ENCODE data around the gene PRR20G. TPM values are rescaled to one million over a fixed set of nuclear protein-coding genes. Genes with fewer than 3 reads are reported as not detected.
A peak's percentile ranks its signal among the peaks of the same experiment; 100 is the strongest.
"Not testable (repeated sequence)": the region's sequence is repeated elsewhere in the genome, so short reads cannot be mapped to it uniquely, and the experiment has no call there.

PRR20G gene
- not detected in 2 replicates for total RNA-seq (2014; rRNA removed; shearing (Covaris generic); ENCODE audit: low replicate concordance)

DNA sequence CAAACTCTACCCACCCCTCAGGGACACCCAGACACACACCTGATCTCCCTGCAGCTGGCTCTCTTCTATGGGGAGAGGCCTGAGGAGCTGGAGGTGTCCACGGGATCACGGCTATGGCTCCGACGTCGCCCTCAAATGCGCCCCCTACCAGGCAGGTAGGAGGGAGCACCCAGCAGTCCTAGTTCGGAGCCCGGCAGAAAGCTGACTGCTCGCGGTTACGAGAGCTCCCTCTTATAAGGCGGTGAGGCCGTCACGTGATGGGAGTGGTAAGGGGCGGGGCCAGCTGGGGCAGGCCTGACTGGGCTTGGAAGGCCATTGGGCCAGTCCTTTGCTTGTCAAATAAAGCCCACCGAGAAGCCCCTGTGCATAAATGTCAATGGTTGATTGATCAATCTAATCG is at the start of gene PRR20G:
PRR20G (minus strand) TSS at position 207 of the 400 bp plus-strand sequence. CDS start 681 bp downstream, outside the sequence.
- H3K27me3 ChIP-seq: no peaks in the 10 kb centered on the region
- no peak within 1 kb of the TSS for H3K4me3 ChIP-seq
- DNase-seq: no peak
- H3K9me3 ChIP-seq: no peaks in the 10 kb centered on the region
- no peaks in the 10 kb centered on the region for H3K36me3 ChIP-seq

DNA sequence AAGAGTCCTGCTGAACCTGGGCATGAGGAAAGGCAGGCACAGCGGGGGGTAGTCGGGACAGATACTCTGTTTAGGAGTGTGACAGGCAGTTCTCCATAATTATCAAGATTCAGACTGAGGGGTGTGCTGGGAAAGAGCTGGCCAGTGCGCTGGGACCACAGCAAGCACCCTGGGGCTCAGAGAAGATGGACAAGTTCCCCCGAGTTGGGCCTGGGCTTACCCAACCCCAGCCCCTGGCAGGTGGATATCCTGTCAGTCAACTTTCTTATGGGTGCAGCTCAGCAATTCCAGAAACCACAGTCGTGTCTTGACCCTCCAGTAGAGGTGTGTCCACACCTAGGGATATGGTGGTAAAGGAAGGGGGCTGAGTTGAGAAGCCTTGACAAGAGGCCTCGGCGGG is 49.2 kb upstream of the PRR20G start:
- Histone ChIP-seq H3K9me3 (peaks cover 11% of the 10 kb centered on the region), H3K27me3 (no peaks in the 10 kb centered on the region), H3K4me3 (no peak overlapping the region), H3K36me3 (no peaks in the 10 kb centered on the region)
- no peak for DNase-seq

DNA sequence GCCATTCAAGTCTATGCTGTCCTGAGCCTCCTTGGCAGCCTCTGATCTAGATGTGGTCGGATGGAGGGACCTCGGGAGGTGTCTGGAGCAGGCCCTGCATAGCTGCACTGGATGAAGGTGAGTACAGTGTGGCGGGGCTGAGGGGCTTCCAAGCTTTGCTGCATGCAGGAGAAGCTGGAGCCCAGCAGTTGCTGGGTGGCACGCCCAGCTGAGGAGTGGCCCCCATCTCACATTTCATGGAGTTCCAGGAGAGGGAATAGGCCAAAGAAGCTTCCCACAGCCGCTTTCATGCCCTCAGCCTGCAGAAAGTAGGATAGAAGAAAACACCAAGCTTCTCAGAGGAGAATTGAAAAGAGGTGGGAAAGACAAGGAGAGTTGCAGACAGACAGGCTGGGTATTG is 48.3 kb upstream of the PRR20G start:
- Histone ChIP-seq H3K36me3 (no peaks in the 10 kb centered on the region), H3K27me3 (no peaks in the 10 kb centered on the region), H3K4me3 (no peak overlapping the region), H3K9me3 (peaks cover 11% of the 10 kb centered on the region)
- DNase-seq: no peak

DNA sequence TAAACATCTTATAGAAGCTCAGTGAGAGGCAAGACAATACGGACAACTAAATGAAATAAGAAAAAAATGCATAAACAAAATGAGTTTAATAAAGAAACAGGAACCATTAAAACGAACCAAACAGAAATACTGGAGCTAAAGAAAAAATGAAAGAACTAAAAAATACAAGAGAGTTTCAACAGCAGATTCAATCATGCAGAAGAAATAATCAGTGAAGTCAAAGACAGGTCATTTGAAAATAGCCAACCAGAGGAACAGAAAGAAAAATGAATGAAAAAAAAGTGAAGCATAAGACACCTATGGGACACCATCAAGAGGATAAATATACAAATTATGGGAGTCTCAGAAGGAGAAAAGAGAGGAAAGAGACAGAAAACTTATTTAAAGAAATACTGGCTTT is 42.5 kb upstream of the PRR20G start:
- no peak overlapping the region for H3K4me3 ChIP-seq
- peaks cover 17% of the 10 kb centered on the region for H3K9me3 ChIP-seq
- no peak for DNase-seq
- no peaks in the 10 kb centered on the region for H3K36me3 ChIP-seq
- H3K27me3 ChIP-seq: no peaks in the 10 kb centered on the region; the same call in 1 of the 2 replicates

DNA sequence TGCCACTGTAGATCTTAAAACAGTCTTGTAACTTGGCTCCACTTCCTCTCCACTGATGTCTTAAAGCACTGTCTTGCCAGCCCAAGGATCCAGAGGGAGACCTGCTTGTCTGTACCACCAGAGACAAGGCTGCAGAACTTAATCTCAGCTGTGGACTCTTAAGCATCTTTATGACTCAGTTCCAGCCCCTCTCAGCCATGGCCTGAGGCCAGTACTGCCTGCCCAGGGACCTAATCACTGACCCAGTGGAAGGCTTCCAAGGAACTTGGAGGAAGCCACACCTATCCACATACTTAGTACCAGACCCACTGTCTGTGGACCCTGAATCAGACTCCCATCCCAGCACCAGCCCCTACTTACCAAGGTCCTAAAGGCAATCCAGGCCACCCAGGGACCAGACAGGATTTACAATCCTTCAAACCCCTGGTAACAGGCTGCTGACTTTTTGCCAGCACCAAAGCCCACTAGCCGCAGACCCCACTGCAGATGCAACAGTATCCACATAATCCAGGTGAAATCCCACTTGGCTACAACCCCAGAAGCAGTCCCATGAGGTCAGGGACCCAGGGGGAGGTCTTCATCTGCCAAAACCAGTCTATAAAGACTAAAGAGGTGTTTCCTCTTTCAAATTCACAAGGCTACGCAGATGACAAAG is 41.9 kb upstream of the PRR20G start:
- H3K9me3 ChIP-seq: peaks cover 17% of the 10 kb centered on the region
- no peaks in the 10 kb centered on the region for H3K36me3 ChIP-seq
- no peaks in the 10 kb centered on the region; the same call in 1 of the 2 replicates for H3K27me3 ChIP-seq
- peak; percentile 13 for DNase-seq
- H3K4me3 ChIP-seq: no peak overlapping the region

DNA sequence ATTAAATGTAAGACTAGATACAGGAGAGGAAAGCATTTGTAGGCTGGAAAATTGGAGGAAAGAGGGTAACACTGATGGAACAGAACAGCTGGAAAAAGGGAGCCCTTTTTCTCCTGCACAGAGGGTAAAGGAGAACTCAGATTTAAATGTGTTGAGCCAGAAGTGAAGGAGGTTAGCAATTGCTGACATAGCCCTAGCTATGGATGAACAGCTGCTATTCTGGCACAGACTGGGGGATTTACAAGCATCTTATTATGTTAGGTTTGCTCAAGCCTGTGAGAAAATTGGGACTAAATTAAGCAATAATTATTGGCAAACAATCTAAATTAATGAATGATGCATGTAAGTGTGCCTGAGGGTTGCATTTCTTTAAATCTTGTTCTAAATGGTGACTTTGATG is 40.6 kb upstream of the PRR20G start:
- Histone ChIP-seq H3K36me3 (no peaks in the 10 kb centered on the region), H3K4me3 (no peak overlapping the region), H3K9me3 (peaks cover 8% of the 10 kb centered on the region; the same call in 1 of the 2 replicates), H3K27me3 (no peaks in the 10 kb centered on the region; the same call in 1 of the 2 replicates)
- DNase-seq: no peak

DNA sequence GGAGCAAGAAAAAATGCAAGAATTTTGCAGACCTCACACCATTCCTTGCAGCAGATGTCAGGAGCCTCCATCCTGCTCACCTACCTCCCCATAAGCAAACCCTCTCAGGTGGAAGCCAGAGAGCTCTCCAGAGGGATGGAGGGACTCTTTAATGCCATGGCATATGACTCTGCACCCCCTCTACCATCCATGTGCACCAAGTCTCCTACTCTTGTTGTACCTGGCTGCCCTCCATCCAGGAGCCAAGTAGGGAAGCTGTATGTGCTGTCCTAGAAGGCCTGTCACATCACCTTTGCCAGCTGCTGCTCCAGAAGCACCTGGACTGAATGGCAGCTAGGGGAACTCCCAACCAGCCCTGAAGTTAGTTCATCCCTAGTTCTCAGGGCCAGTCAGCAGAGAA is 38.5 kb upstream of the PRR20G start:
- Histone ChIP-seq H3K27me3 (no peaks in the 10 kb centered on the region; the same call in 1 of the 2 replicates), H3K36me3 (no peaks in the 10 kb centered on the region), H3K9me3 (peaks cover 6% of the 10 kb centered on the region; the same call in 1 of the 2 replicates), H3K4me3 (no peak overlapping the region)
- no peak for DNase-seq

DNA sequence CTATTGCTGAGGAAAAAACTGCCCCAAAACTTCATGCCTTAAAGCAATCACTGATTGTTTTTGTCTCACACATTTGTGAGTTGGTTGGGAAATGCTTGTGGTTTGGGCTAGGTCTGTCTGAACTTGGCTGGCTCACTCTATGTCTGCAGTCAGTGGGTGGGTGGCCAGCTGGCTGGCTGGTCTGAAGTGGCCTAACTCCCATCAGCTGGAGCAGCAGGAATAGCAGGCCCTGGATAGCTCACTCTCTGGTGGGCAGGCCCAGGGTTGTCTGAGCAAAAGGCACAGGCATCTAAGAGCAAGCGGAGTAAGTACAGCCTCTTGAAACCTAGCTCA is 37.7 kb upstream of the PRR20G start:
- Histone ChIP-seq H3K9me3 (peaks cover 2% of the 10 kb centered on the region; the same call in 1 of the 2 replicates), H3K4me3 (no peak overlapping the region), H3K36me3 (no peaks in the 10 kb centered on the region), H3K27me3 (no peaks in the 10 kb centered on the region; the same call in 1 of the 2 replicates)
- peak; percentile 17 for DNase-seq

DNA sequence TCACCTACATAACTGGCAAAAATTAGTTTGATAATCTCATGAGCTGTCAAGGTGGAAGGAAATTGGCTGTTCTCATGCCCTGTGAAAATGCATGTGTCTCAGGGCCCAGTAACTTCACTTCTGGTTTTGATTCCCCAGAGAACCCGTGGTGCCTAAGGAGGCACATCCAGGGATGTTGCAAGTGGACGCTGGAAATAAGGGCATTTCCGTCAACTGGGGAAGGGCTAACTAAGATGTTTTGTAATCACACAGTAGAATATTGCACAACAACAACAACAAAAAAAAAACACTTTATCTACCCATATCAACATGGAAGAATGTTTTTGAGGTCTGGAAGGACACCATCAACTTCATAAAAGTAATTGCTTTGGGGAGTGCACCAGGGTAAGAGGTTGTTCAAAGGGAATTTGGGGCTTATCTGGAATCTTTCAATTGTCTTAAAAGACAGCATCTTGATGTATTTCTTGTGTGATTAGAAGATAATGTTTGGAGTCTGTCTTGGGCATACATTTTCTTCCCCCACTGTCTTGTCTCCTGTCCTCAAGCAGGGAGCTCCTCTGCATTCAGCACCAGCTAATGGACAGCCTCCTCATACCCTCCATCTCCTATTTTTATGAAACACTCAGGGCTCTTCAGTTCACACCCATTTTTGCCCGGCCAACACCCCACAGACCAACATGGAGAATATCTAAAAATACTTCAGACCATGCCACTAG is 37.2 kb upstream of the PRR20G start:
- Histone ChIP-seq H3K9me3 (no peaks in the 10 kb centered on the region), H3K36me3 (no peaks in the 10 kb centered on the region), H3K4me3 (no peak overlapping the region), H3K27me3 (no peaks in the 10 kb centered on the region; the same call in 1 of the 2 replicates)
- DNase-seq: no peak

DNA sequence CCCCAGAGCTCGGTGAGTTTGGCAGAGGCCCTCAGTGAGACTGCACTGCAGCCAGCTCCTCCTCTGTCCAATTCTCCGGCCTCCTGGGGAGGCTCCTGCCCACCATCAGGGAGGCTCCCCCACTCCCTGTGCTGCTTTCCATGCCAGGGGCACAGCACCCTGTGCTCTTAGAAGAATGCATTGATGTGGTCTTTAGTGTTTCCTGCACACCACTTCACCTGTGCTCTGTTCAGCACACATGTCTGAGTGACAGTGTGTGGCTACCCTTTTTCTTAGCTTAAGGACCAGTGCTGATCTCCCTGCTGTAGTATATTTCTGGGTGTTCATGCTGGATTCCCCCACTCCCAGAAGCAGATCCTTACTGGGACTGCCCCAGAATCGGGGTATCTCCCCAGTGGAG is 36.2 kb upstream of the PRR20G start:
- H3K27me3 ChIP-seq: no peaks in the 10 kb centered on the region; the same call in 1 of the 2 replicates
- DNase-seq: no peak
- no peaks in the 10 kb centered on the region for H3K9me3 ChIP-seq
- no peaks in the 10 kb centered on the region for H3K36me3 ChIP-seq
- H3K4me3 ChIP-seq: no peak overlapping the region

DNA sequence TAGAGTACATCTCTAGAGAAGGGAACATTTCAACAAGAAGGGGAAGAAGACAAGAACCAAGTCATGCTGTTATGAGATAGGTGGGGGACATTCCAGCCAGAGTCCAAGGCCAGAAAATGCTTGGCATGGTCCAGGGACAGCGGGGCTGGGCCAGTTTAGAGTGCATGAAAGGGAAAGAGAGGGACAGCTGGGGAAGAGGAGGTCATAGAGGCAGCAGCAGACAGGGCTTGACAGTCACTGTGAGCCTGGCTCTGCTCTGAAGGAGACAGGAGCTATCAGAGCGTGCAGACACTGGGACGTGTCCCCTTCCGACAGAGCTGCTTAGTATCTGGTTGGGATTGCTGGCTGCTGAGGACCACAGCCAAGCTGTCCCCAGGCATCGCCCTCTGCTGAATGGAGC is 35.7 kb upstream of the PRR20G start:
- H3K9me3 ChIP-seq: no peaks in the 10 kb centered on the region
- H3K4me3 ChIP-seq: no peak overlapping the region
- no peaks in the 10 kb centered on the region for H3K36me3 ChIP-seq
- H3K27me3 ChIP-seq: no peaks in the 10 kb centered on the region; the same call in 1 of the 2 replicates
- no peak for DNase-seq

DNA sequence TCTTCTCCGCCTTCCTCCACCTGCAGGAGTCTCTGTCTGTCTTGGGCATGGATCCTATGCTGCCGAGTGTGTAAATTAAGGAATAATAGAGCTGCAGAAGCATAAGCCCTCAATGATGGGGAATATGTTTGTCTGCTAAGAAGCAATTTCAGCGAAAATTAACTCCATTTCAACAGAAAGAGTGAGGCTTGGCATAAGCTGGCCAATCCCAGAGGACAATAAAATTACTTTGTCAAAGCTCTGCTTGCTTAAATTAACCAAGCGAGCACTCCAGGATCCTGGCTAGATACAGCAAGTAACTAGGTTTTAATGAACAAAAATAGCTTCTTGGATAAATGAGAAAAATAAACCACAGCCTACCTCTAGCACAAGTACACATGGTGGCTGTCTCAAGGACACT is 33.5 kb upstream of the PRR20G start:
- Histone ChIP-seq H3K27me3 (peaks cover 3% of the 10 kb centered on the region; the same call in 1 of the 2 replicates), H3K4me3 (no peak overlapping the region), H3K9me3 (no peaks in the 10 kb centered on the region), H3K36me3 (no peaks in the 10 kb centered on the region)
- DNase-seq: no peak

DNA sequence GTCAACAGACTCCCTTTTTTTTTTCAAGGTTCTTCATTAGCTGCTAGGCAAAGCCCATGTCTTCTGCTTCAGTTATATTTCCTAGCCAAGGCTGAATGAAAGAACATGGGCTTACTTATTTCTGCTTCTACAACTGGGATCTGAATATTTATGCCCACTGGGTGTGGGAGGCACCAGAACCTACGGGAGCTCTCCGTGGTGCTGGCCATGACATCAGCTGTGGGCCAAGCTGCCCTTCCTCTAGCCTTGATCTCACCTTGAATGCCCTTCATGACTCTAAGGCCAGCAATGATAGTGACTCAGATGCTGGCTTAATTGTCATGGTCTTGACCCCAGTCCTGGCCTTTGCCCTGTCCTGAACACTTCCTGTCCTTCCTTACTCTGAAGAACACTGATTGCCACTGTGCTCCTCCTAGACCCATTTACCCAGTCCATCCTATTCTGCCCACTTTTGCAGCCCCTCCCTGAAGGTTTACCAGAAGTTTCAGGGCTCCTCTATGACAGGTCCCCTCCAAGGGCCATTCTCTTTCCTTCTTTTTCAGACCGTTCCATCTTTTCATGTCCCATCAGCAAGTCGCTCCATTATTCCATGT is 32.8 kb upstream of the PRR20G start:
- DNase-seq: peak; percentile 13
- Histone ChIP-seq H3K4me3 (no peak overlapping the region), H3K27me3 (peaks cover 3% of the 10 kb centered on the region; the same call in 1 of the 2 replicates), H3K9me3 (no peaks in the 10 kb centered on the region), H3K36me3 (no peaks in the 10 kb centered on the region)

DNA sequence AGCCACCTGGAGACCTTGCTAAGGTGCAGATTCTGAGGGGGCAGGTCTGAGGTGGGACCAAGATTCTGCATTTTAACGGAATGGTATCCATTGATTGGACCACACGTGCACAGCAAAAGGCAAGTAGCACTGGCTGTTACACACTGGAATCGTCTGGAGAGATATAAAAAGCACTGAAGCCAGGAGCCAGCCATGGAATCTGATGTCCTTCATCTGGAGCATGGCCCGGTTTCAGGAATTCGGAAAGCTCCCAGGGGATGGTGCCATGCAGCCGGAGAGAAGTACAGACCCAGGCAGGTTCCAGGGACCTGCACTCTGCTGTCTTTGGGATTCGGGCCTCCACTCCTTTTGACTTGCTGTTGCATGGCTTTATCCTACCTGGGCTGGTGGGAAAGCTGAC is 28.8 kb upstream of the PRR20G start:
- Histone ChIP-seq H3K36me3 (no peaks in the 10 kb centered on the region), H3K4me3 (no peak overlapping the region), H3K27me3 (peaks cover 10% of the 10 kb centered on the region; the same call in 1 of the 2 replicates), H3K9me3 (no peaks in the 10 kb centered on the region)
- no peak for DNase-seq

DNA sequence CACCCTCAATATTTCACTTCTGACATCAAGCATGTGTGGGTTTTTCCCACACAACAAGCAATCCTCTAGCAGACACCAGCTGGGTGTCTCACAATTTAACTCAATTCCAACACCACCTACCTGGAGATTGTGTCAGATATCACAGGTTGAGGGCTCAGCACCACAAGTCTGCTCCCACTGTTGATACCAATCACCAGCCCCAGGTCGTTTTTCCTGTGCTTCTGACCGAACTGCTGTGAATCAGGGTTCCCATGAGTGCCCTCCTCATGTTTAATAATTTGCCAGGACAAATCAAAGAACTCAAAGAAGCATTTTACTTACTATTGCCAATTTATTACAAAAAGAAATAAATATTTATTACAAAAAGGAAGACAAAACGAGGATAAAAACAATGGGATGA is 25.0 kb upstream of the PRR20G start:
- Histone ChIP-seq H3K27me3 (peaks cover 25% of the 10 kb centered on the region), H3K9me3 (no peaks in the 10 kb centered on the region), H3K4me3 (no peak overlapping the region), H3K36me3 (no peaks in the 10 kb centered on the region)
- DNase-seq: no peak

DNA sequence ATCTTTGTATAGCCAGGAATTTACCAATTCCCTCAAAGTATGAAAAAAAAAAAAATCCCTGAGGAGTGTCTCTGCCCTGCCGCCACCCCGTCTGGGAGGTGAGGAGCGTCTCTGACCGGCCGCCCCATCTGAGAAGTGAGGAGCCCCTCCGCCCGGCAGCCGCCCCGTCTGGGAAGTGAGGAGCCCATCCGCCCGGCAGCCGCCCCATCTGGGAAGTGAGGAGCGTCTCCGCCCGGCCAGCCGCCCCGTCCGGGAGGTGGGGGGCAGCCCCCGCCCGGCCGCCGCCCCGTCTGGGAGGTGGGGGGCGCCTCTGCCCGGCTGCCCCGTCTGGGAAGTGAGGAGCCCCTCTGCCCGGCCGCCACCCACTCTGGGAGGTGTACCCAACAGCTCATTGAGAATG is 21.0 kb upstream of the PRR20G start:
- H3K27me3 ChIP-seq: peaks cover 22% of the 10 kb centered on the region
- DNase-seq, H3K36me3 ChIP-seq, H3K4me3 ChIP-seq, H3K9me3 ChIP-seq: not testable (repeated sequence)

DNA sequence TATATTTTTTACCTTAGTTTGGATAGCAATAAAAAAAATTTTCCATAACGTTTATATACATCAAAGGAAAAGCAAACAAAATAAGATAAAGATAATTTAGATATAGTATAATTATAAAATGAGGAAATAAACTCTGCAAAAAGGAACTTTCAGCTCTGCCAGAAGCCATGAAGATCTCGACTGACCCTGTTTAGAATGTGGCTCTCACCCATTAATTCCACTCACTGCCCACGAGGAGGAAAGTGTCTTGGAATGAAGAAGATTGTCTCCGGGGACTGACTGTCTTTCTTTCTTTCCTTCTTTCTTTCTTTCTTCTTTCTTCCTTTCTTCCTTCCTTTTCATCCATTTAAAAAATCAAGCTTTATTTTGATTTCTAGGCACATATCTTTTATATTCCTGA is 20.1 kb upstream of the PRR20G start:
- H3K36me3 ChIP-seq: no peaks in the 10 kb centered on the region
- H3K9me3 ChIP-seq: no peaks in the 10 kb centered on the region
- DNase-seq: no peak
- peaks cover 28% of the 10 kb centered on the region for H3K27me3 ChIP-seq
- no peak overlapping the region for H3K4me3 ChIP-seq
